ENCODE measurements around the gene CORO2B.
"Not testable (repeated sequence)": the region's sequence is repeated elsewhere in the genome, so short reads cannot be mapped to it uniquely, and the experiment has no call there.

The CORO2B gene

DNA sequence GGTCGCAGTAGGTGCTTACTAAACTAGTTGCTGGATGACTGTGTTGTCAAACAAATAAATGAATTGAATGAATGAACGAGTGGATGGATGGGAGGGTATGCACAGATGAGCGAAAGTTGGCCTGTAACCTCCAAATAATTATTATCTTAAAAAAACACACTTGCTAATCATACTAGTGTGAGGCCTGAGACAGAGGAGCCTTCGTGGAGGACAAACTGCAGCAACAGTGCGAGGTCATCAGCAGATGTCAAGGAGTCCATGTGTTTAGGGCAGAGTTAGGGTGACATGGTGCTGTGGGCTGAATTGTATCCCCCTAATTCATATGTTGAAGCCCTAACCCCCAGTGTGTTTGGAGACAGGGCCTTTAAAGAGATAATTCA, 24.4 kb downstream of the CORO2B start:
- Histone ChIP-seq H3K9me3 (no peaks in the 10 kb centered on the region), H3K27ac (no peak overlapping the region), H3K36me3 (no peaks in the 10 kb centered on the region), H3K4me3 (ENCODE audit: low read depth in 1 of 2, low read length in 1 of 2) (no peak overlapping the region), H3K27me3 (peaks cover 8% of the 10 kb centered on the region), H3K4me1 (ENCODE audit: control insufficient read depth in 1 of 2, insufficient read depth in 1 of 2, low read depth in 1 of 2, low read length in 1 of 2) (no peaks in the 10 kb centered on the region)
- TF ChIP-seq, protein P1, sequence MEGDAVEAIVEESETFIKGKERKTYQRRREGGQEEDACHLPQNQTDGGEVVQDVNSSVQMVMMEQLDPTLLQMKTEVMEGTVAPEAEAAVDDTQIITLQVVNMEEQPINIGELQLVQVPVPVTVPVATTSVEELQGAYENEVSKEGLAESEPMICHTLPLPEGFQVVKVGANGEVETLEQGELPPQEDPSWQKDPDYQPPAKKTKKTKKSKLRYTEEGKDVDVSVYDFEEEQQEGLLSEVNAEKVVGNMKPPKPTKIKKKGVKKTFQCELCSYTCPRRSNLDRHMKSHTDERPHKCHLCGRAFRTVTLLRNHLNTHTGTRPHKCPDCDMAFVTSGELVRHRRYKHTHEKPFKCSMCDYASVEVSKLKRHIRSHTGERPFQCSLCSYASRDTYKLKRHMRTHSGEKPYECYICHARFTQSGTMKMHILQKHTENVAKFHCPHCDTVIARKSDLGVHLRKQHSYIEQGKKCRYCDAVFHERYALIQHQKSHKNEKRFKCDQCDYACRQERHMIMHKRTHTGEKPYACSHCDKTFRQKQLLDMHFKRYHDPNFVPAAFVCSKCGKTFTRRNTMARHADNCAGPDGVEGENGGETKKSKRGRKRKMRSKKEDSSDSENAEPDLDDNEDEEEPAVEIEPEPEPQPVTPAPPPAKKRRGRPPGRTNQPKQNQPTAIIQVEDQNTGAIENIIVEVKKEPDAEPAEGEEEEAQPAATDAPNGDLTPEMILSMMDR (IDR thresholded peaks at IDR 0.05), result no peak

DNA sequence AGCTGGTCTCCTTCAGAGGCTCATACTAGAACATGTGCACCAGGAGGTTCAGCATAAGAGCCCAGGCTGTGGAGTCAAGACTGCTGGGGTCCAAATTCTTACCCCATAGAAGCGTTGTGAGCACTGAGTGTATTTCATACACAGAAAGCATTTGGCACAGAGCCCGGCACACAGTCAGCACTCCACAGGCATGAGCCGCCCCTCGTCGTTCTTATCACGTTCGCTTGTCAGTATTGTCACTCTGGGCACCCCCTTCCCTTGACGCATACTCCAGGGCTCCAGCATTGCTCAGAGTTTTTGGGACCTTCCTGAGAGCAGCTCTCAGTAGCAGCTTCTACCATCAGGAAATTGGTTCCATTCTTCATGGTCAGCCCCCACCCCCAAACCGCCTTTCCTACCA, 25.2 kb downstream of the CORO2B start:
- H3K27ac ChIP-seq, result no peak overlapping the region
- H3K27me3 ChIP-seq, result peaks cover under 1% of the 10 kb centered on the region
- H3K36me3 ChIP-seq, result no peaks in the 10 kb centered on the region
- H3K4me3 ChIP-seq (ENCODE audit: low read depth in 1 of 2, low read length in 1 of 2), result no peak overlapping the region
- no peaks in the 10 kb centered on the region for H3K4me1 ChIP-seq (ENCODE audit: control insufficient read depth in 1 of 2, insufficient read depth in 1 of 2, low read depth in 1 of 2, low read length in 1 of 2)
- H3K9me3 ChIP-seq, result no peaks in the 10 kb centered on the region
- TF ChIP-seq, protein P1 (IDR thresholded peaks at IDR 0.05), result no peak

DNA sequence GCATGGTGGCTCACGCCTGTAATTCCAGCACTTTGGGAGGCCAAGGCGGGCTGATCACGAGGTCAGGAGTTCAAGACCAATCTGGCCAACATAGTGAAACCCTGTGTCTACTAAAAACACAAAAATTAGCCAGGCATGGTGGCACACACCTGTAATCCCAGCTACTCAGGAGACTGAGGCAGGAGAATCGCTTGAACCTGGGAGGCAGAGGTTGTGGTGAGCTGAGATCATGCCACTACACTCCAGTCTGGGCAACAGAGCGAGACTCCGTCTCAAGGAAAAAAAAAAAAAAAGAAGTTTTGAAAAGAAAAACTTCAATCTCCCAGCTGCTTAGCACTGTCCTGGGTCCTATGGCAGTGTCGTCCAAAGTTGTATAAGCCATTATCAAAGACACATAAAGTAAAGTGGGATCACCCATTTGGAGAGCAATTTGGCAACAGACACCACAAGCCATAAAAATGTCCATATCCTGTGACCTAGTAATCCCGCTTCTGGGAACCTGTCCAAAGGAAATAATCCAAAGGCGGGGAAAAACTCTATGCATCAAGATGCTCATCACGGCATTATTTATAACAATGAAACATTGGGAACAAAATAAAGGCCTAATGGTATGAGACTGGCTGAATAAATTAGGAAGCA, 26.2 kb downstream of the CORO2B start:
- H3K27ac ChIP-seq; H3K4me3 ChIP-seq (ENCODE audit: low read depth in 1 of 2, low read length in 1 of 2); H3K27me3 ChIP-seq; H3K9me3 ChIP-seq; H3K4me1 ChIP-seq (ENCODE audit: control insufficient read depth in 1 of 2, insufficient read depth in 1 of 2, low read depth in 1 of 2, low read length in 1 of 2); H3K36me3 ChIP-seq: not testable (repeated sequence)

DNA sequence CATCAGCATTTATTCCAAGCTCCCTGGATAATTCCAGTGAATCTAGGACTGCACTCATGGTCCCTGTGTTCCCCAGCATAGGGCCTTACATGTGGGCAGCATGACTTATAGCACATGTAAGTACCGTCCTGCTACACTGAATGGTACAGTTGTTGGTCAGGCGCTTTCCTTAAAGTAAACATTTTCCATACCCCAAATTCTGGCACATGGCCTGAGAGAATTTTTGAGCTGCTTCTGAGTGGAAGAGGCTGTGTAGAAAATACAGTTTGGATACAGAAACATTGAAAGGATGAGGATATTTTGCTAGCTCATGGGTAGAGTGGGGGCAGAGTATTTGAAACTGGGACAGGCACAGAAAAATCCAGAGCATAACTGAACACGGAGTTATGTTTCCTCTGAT, 27.6 kb downstream of the CORO2B start:
- TF ChIP-seq, protein P1 (IDR thresholded peaks at IDR 0.05), result no peak
- H3K36me3 ChIP-seq, result no peaks in the 10 kb centered on the region
- no peaks in the 10 kb centered on the region for H3K27me3 ChIP-seq
- H3K4me1 ChIP-seq (ENCODE audit: control insufficient read depth in 1 of 2, insufficient read depth in 1 of 2, low read depth in 1 of 2, low read length in 1 of 2), result no peaks in the 10 kb centered on the region
- no peak overlapping the region for H3K27ac ChIP-seq
- no peak overlapping the region for H3K4me3 ChIP-seq (ENCODE audit: low read depth in 1 of 2, low read length in 1 of 2)
- no peaks in the 10 kb centered on the region for H3K9me3 ChIP-seq

DNA sequence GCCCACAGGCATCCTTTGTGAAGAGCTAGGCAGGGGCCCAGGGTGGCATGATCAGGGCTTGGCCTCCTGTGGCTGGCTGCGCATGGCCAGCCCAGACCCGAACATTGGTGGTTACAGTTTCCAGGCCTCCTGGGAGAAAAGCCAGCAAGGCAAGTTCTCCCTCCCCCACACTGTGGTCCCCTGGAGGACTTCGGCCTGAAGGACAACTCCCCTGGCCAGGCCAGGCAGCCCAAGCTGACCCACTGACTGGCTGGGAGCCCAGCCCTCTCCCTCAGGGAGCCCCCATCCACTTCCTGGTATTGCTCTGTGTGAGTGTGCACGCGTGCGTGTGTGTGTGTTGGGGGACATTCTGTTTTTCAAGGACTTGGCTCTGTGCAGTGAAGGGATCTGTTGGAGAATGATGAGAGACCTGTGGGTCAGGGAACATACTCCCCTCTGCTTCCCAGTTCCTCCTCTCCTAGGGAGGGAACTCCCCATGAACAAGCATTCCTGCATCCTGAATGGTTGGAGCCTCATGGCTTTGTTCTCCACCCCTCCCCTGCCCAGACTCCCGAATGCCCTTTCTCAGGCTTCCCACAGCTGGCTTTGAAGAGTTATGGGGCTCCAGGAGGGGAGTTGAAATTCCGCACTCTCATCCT, 29.5 kb downstream of the CORO2B start:
- no peak overlapping the region for H3K4me3 ChIP-seq (ENCODE audit: low read depth in 1 of 2, low read length in 1 of 2)
- no peaks in the 10 kb centered on the region for H3K36me3 ChIP-seq
- H3K4me1 ChIP-seq (ENCODE audit: control insufficient read depth in 1 of 2, insufficient read depth in 1 of 2, low read depth in 1 of 2, low read length in 1 of 2), result no peaks in the 10 kb centered on the region
- H3K9me3 ChIP-seq, result no peaks in the 10 kb centered on the region
- H3K27ac ChIP-seq, result no peak overlapping the region
- H3K27me3 ChIP-seq, result no peaks in the 10 kb centered on the region
- TF ChIP-seq, protein P1 (IDR thresholded peaks at IDR 0.05), result no peak

DNA sequence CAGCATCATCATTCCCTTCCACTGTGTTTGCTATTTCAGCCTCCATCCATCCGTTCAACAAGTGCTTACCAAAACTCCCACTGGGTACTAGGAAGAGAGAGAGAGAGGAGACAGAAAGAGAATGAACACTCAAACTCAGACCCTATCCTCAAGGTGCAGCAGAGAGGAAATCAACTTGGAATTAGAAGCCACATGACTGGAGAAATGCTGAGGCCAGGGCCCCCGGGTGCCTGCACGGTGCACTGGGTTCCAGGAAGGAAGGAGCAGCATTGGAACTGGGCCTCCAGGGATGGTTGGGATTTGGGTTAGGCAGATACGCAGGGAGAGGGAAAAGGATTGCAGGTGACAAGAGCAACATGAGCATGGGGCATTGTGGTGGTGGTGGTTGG, 30.0 kb downstream of the CORO2B start:
- H3K9me3 ChIP-seq, result no peaks in the 10 kb centered on the region
- H3K4me1 ChIP-seq (ENCODE audit: control insufficient read depth in 1 of 2, insufficient read depth in 1 of 2, low read depth in 1 of 2, low read length in 1 of 2), result no peaks in the 10 kb centered on the region
- H3K27me3 ChIP-seq, result no peaks in the 10 kb centered on the region
- no peak overlapping the region for H3K27ac ChIP-seq
- H3K36me3 ChIP-seq, result no peaks in the 10 kb centered on the region
- H3K4me3 ChIP-seq (ENCODE audit: low read depth in 1 of 2, low read length in 1 of 2), result no peak overlapping the region
- TF ChIP-seq, protein P1 (IDR thresholded peaks at IDR 0.05), result no peak
